ENCODE results near the gene STX12. TPM values are rescaled to one million over a fixed set of nuclear protein-coding genes. Genes with fewer than 3 reads are reported as not detected.

The STX12 gene
- total RNA-seq, 1 donor from 2014 or later: 91.9 TPM

GRCh38 chr1:27832762-27833161, 59.7 kb downstream of the STX12 start:
- no peak for DNase-seq (ENCODE audit: low spot score in 2 of 2)
- intact Hi-C loops (cut with DNase I): loop anchor here (10.0 kb wide), 1 partner anchor 108 kb away; the partner anchor contains the start of gene FAM76A
- no peak overlapping the region for H3K4me3 ChIP-seq
- no peaks in the 10 kb centered on the region for H3K9me3 ChIP-seq
- TF ChIP-seq, protein P1, sequence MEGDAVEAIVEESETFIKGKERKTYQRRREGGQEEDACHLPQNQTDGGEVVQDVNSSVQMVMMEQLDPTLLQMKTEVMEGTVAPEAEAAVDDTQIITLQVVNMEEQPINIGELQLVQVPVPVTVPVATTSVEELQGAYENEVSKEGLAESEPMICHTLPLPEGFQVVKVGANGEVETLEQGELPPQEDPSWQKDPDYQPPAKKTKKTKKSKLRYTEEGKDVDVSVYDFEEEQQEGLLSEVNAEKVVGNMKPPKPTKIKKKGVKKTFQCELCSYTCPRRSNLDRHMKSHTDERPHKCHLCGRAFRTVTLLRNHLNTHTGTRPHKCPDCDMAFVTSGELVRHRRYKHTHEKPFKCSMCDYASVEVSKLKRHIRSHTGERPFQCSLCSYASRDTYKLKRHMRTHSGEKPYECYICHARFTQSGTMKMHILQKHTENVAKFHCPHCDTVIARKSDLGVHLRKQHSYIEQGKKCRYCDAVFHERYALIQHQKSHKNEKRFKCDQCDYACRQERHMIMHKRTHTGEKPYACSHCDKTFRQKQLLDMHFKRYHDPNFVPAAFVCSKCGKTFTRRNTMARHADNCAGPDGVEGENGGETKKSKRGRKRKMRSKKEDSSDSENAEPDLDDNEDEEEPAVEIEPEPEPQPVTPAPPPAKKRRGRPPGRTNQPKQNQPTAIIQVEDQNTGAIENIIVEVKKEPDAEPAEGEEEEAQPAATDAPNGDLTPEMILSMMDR (IDR thresholded peaks at IDR 0.05): no peak
- peaks cover 3 to 11% of the 10 kb centered on the region in 2 donors for H3K4me1 ChIP-seq
- peaks cover 13 to 22% of the 10 kb centered on the region in 2 donors for H3K36me3 ChIP-seq
- no peaks in the 10 kb centered on the region for H3K27me3 ChIP-seq
- H3K27ac ChIP-seq: no peak overlapping the region

GRCh38 chr1:27833470-27833869, 60.5 kb downstream of the STX12 start:
- Histone ChIP-seq H3K27me3 (no peaks in the 10 kb centered on the region), H3K4me3 (no peak overlapping the region), H3K4me1 (peaks cover 3 to 11% of the 10 kb centered on the region in 2 donors), H3K9me3 (no peaks in the 10 kb centered on the region), H3K27ac (no peak overlapping the region), H3K36me3 (peaks cover 13 to 22% of the 10 kb centered on the region in 2 donors)
- TF ChIP-seq, protein P1 (IDR thresholded peaks at IDR 0.05): no peak
- intact Hi-C loops (cut with DNase I): loop anchor here (10.0 kb wide), 1 partner anchor 109 kb away; the partner anchor contains the start of gene FAM76A
- no peak for DNase-seq (ENCODE audit: low spot score in 2 of 2)

- DNase-seq (ENCODE audit: low spot score in 2 of 2): no peak
- no peak overlapping the region for H3K27ac ChIP-seq
- no peaks in the 10 kb centered on the region for H3K9me3 ChIP-seq
- no peak overlapping the region for H3K4me3 ChIP-seq
- no peaks in the 10 kb centered on the region for H3K27me3 ChIP-seq
- TF ChIP-seq, protein P1 (IDR thresholded peaks at IDR 0.05): no peak
- intact Hi-C loops (cut with DNase I): loop anchor here (10.0 kb wide), 1 partner anchor 110 kb away; the partner anchor contains the start of gene FAM76A
- H3K4me1 ChIP-seq: peaks cover 3 to 11% of the 10 kb centered on the region in 2 donors
- peaks cover 26 to 30% of the 10 kb centered on the region in 2 donors for H3K36me3 ChIP-seq
Measured at GRCh38 chr1:27835046-27835445, 62.0 kb downstream of the STX12 start.

- Histone ChIP-seq H3K27ac (no peak overlapping the region), H3K36me3 (peaks cover 30 to 31% of the 10 kb centered on the region in 2 donors), H3K9me3 (no peaks in the 10 kb centered on the region), H3K4me1 (peaks cover 3 to 11% of the 10 kb centered on the region in 2 donors), H3K4me3 (no peak overlapping the region), H3K27me3 (no peaks in the 10 kb centered on the region)
- intact Hi-C loops (cut with DNase I): loop anchor here (10.0 kb wide), 1 partner anchor 111 kb away; the partner anchor contains the start of gene FAM76A
- DNase-seq (ENCODE audit: low spot score in 2 of 2): no peak
- TF ChIP-seq, protein P1 (IDR thresholded peaks at IDR 0.05): no peak
Measured at GRCh38 chr1:27835501-27835900, 62.5 kb downstream of the STX12 start.

DNA sequence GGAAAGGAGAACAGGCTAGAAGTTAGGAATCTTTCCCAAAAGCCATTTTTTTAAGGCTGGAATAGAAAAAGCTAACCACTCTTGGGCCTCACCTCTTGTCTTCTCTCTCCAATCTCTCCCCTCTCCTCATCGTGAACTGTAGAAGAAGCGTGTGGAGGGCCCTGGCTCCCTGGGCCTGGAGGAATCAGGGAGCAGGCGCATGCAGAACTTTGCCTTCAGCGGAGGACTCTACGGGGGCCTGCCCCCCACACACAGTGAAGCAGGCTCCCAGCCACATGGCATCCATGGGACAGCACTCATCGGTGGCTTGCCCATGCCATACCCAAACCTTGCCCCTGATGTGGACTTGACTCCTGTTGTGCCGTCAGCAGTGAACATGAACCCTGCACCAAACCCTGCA, 76.9 kb downstream of the STX12 start:
- Histone ChIP-seq H3K27me3 (no peaks in the 10 kb centered on the region), H3K9me3 (no peaks in the 10 kb centered on the region), H3K4me3 (no peak overlapping the region), H3K27ac (no peak overlapping the region), H3K36me3 (peaks cover 39 to 67% of the 10 kb centered on the region in 2 donors), H3K4me1 (no peaks in the 10 kb centered on the region)
- DNase-seq (ENCODE audit: low spot score in 2 of 2): no peak
- intact Hi-C loops (cut with DNase I): no loop called here
- TF ChIP-seq, protein P1 (IDR thresholded peaks at IDR 0.05): no peak
